Stimulated activated CD4-positive, alpha-beta T cell treated with anti-CD3 and anti-CD28 coated beads, TNF-alpha, amount 100 ng/mL, for 4 hours (primary cell): ENCODE data around the gene EXOC1.

Experiments used
- DNase-seq, 3 experiments: peaks; one replicate each; pipeline ENCODE4 v3.0.0-alpha.2; 2020; ENCODE audit warnings: low read depth in 3 of 3

The EXOC1 gene

GRCh38 chr4:55951191-55951922, 97.9 kb downstream of the EXOC1 start:
- no peak for DNase-seq
